Mesenchymal stem cell (in vitro differentiated cells and primary cell): ENCODE measurements around the gene ACSL3.

ENCODE experiments used
- DNase-seq: peaks from one replicate; pipeline ENCODE4 v3.0.0-alpha.2; 2013
- H2AFZ ChIP-seq: one replicate; pipeline ENCODE4 v1.6.1; 2013; ENCODE audit warnings: low read depth, mild to moderate bottlenecking, control low read depth, inconsistent platforms, low read length, moderate library complexity
- H2AK5ac ChIP-seq: 2 replicates; pipeline ENCODE4 v1.6.1; 2013; ENCODE audit warnings: low read length, moderate library complexity, mild to moderate bottlenecking, inconsistent platforms; ENCODE audit not compliant: severe bottlenecking
- H2BK120ac ChIP-seq: one replicate; pipeline ENCODE4 v1.6.1; 2013; ENCODE audit warnings: low read depth, mild to moderate bottlenecking, inconsistent platforms, low read length, moderate library complexity
- H2BK12ac ChIP-seq, 2 experiments: one replicate each; pipeline ENCODE4 v1.6.1; 2013; ENCODE audit warnings: inconsistent platforms in 2 of 2, low read length in 2 of 2, mild to moderate bottlenecking in 2 of 2, moderate library complexity in 2 of 2, control low read depth in 1 of 2
- H2BK15ac ChIP-seq: one replicate; pipeline ENCODE4 v1.6.1; 2013; ENCODE audit warnings: mild to moderate bottlenecking, low read depth, inconsistent platforms; ENCODE audit not compliant: poor library complexity, severe bottlenecking
- H2BK5ac ChIP-seq: 2 replicates; pipeline ENCODE4 v1.6.1; 2013; ENCODE audit warnings: low read depth, mild to moderate bottlenecking, low read length, control low read depth, inconsistent platforms; ENCODE audit not compliant: poor library complexity, severe bottlenecking
- H3K14ac ChIP-seq, 2 experiments: one replicate each; pipeline ENCODE4 v1.6.1; 2013; ENCODE audit warnings: inconsistent platforms in 2 of 2, low read length in 2 of 2, control low read depth in 1 of 2, mild to moderate bottlenecking in 1 of 2, moderate library complexity in 1 of 2
- H3K18ac ChIP-seq, 2 experiments: one replicate each; pipeline ENCODE4 v1.6.1; 2013; ENCODE audit warnings: inconsistent platforms in 2 of 2, low read length in 2 of 2, control low read depth in 1 of 2, low read depth in 1 of 2, mild to moderate bottlenecking in 1 of 2
- H3K23ac ChIP-seq, 2 experiments: one replicate each; pipeline ENCODE4 v1.6.1; 2013; ENCODE audit warnings: inconsistent platforms in 2 of 2, low read length in 2 of 2, mild to moderate bottlenecking in 2 of 2, moderate library complexity in 2 of 2, control low read depth in 1 of 2
- H3K27ac ChIP-seq: 2 replicates; pipeline ENCODE4 v1.5.1; 2013; ENCODE audit warnings: mild to moderate bottlenecking, moderate library complexity, low read length, control low read depth, inconsistent platforms; ENCODE audit not compliant: poor library complexity, severe bottlenecking
- H3K27me3 ChIP-seq, 2 experiments: 2 replicates each; pipeline versions ENCODE4 v1.6.1 to v1.7.0; 2013; ENCODE audit warnings: low read length in 2 of 2, mild to moderate bottlenecking in 2 of 2, moderate library complexity in 2 of 2, control low read depth in 1 of 2, inconsistent platforms in 1 of 2; ENCODE audit not compliant: control insufficient read depth in 1 of 2, insufficient read depth in 1 of 2
- H3K36me3 ChIP-seq, 2 experiments: 2 replicates each; pipeline versions ENCODE4 v1.6.1 to v1.7.0; 2013; ENCODE audit warnings: low read length in 2 of 2, control low read depth in 1 of 2, inconsistent platforms in 1 of 2, low read depth in 1 of 2, mild to moderate bottlenecking in 1 of 2; ENCODE audit not compliant: insufficient read depth in 2 of 2, control insufficient read depth in 1 of 2
- H3K4ac ChIP-seq, 2 experiments: one replicate each; pipeline ENCODE4 v1.6.1; 2013; ENCODE audit warnings: inconsistent platforms in 2 of 2, low read length in 2 of 2, mild to moderate bottlenecking in 2 of 2, moderate library complexity in 2 of 2, control low read depth in 1 of 2, low read depth in 1 of 2
- H3K4me1 ChIP-seq: 2 replicates; pipeline ENCODE4 v1.6.1; 2013; ENCODE audit warnings: low read depth, low read length, control low read depth; ENCODE audit not compliant: control insufficient read depth, insufficient read depth
- H3K4me2 ChIP-seq: 2 replicates; pipeline ENCODE4 v1.6.1; 2013; ENCODE audit warnings: low read length, mild to moderate bottlenecking, inconsistent platforms; ENCODE audit not compliant: poor library complexity, severe bottlenecking
- H3K4me3 ChIP-seq, 2 experiments: 2 replicates each; pipeline versions ENCODE4 v1.5.1 to v1.7.0; 2013; ENCODE audit warnings: low read length in 2 of 2, mild to moderate bottlenecking in 2 of 2, control low read depth in 1 of 2, low read depth in 1 of 2; ENCODE audit not compliant: insufficient read depth in 1 of 2
- H3K79me1 ChIP-seq: replicated peaks from 2 replicates; pipeline ENCODE4 v1.6.1; 2013; ENCODE audit warnings: mild to moderate bottlenecking, control low read depth, low read length, inconsistent platforms; ENCODE audit not compliant: poor library complexity, severe bottlenecking
- H3K9ac ChIP-seq: 2 replicates; pipeline ENCODE4 v1.7.0; 2013; ENCODE audit warnings: mild to moderate bottlenecking, low read length, moderate library complexity
- H3K9me3 ChIP-seq: 2 replicates; pipeline ENCODE4 v1.7.0; 2013; ENCODE audit warnings: mild to moderate bottlenecking, low read length; ENCODE audit not compliant: control insufficient read depth
- H4K8ac ChIP-seq: one replicate; pipeline ENCODE4 v1.6.1; 2013; ENCODE audit warnings: inconsistent platforms, mild to moderate bottlenecking, low read length, moderate library complexity
- H4K91ac ChIP-seq: one replicate; pipeline ENCODE4 v1.6.1; 2013; ENCODE audit warnings: mild to moderate bottlenecking, low read length, inconsistent platforms
- WGBS: methylation state at CpG from one replicate; pipeline ENCODE4 v1.1.7; 2013; ENCODE audit warnings: mixed read lengths; 5-methylcytosine and 5-hydroxymethylcytosine counted together

Gene ACSL3

GRCh38 chr2:222938327-222938726, 77.5 kb downstream of the ACSL3 start:
- no peak overlapping the region for H2BK120ac ChIP-seq
- no peak overlapping the region for H3K4me2 ChIP-seq
- H3K23ac ChIP-seq = no peak overlapping the region
- no peaks in the 10 kb centered on the region for H3K27me3 ChIP-seq
- peaks cover 1% of the 10 kb centered on the region for H3K4me1 ChIP-seq
- H3K36me3 ChIP-seq = peaks cover 11 to 79% of the 10 kb centered on the region in 2 experiments
- no peak overlapping the region for H2AFZ ChIP-seq
- H2BK15ac ChIP-seq = no peak overlapping the region
- H3K4me3 ChIP-seq = no peak overlapping the region
- H2BK5ac ChIP-seq = no peak overlapping the region
- no peak overlapping the region for H3K4ac ChIP-seq
- H4K91ac ChIP-seq = no peak overlapping the region
- no CpG with 5 or more reads among the region's 2 CpGs for WGBS
- H3K9me3 ChIP-seq = peaks cover 11% of the 10 kb centered on the region
- H3K9ac ChIP-seq = no peak overlapping the region
- no peak overlapping the region for H2BK12ac ChIP-seq
- no peak for DNase-seq
- peaks cover 4% of the 10 kb centered on the region for H3K79me1 ChIP-seq
- H3K27ac ChIP-seq = no peak overlapping the region
- no peak overlapping the region for H3K18ac ChIP-seq
- H4K8ac ChIP-seq = no peak overlapping the region
- no peak overlapping the region for H2AK5ac ChIP-seq
- H3K14ac ChIP-seq = no peak overlapping the region

- H3K4me3 ChIP-seq = no peak overlapping the region
- H4K91ac ChIP-seq = no peak overlapping the region
- peaks cover 11% of the 10 kb centered on the region for H3K9me3 ChIP-seq
- H3K18ac ChIP-seq = no peak overlapping the region
- no peak overlapping the region for H4K8ac ChIP-seq
- H3K4ac ChIP-seq = no peak overlapping the region
- no peak overlapping the region for H3K4me2 ChIP-seq
- H3K36me3 ChIP-seq = peaks cover 8 to 69% of the 10 kb centered on the region in 2 experiments
- H2AK5ac ChIP-seq = no peak overlapping the region
- no peak overlapping the region for H3K9ac ChIP-seq
- no peak overlapping the region for H2AFZ ChIP-seq
- peaks cover 1% of the 10 kb centered on the region for H3K4me1 ChIP-seq
- H3K79me1 ChIP-seq = peaks cover 4% of the 10 kb centered on the region
- H2BK120ac ChIP-seq = no peak overlapping the region
- 49% methylated on average over 2 of the region's 6 CpGs for WGBS
- no peaks in the 10 kb centered on the region for H3K27me3 ChIP-seq
- no peak overlapping the region for H3K14ac ChIP-seq
- no peak overlapping the region for H2BK15ac ChIP-seq
- H2BK12ac ChIP-seq = no peak overlapping the region
- H2BK5ac ChIP-seq = no peak overlapping the region
- DNase-seq = peak; percentile 77
- no peak overlapping the region for H3K23ac ChIP-seq
- peak overlapping the region; percentile 74 for H3K27ac ChIP-seq
Observed at GRCh38 chr2:222939208-222939856, 78.5 kb downstream of the ACSL3 start.

GRCh38 chr2:222939979-222940378, 79.1 kb downstream of the ACSL3 start:
- no peak overlapping the region for H3K14ac ChIP-seq
- H3K27me3 ChIP-seq = no peaks in the 10 kb centered on the region
- H3K4ac ChIP-seq = no peak overlapping the region
- no peak overlapping the region for H3K23ac ChIP-seq
- H4K8ac ChIP-seq = no peak overlapping the region
- H2BK15ac ChIP-seq = no peak overlapping the region
- H4K91ac ChIP-seq = no peak overlapping the region
- H3K9me3 ChIP-seq = peaks cover 11% of the 10 kb centered on the region
- H3K9ac ChIP-seq = no peak overlapping the region
- H3K4me3 ChIP-seq = no peak overlapping the region
- peaks cover 1% of the 10 kb centered on the region for H3K4me1 ChIP-seq
- H2AFZ ChIP-seq = no peak overlapping the region
- H2BK120ac ChIP-seq = no peak overlapping the region
- WGBS = no CpG with 5 or more reads among the region's 2 CpGs
- H3K4me2 ChIP-seq = no peak overlapping the region
- no peak overlapping the region for H3K18ac ChIP-seq
- peaks cover 4% of the 10 kb centered on the region for H3K79me1 ChIP-seq
- no peak overlapping the region for H2BK5ac ChIP-seq
- no peak for DNase-seq
- H3K27ac ChIP-seq = peak overlapping the region; percentile 56
- peaks cover 8 to 63% of the 10 kb centered on the region in 2 experiments for H3K36me3 ChIP-seq
- H2BK12ac ChIP-seq = no peak overlapping the region
- H2AK5ac ChIP-seq = no peak overlapping the region

GRCh38 chr2:222941510-222942032, 80.7 kb downstream of the ACSL3 start:
- Histone ChIP-seq H2BK15ac (no peak overlapping the region), H3K36me3 (peaks cover 3 to 47% of the 10 kb centered on the region in 2 experiments), H2AK5ac (no peak overlapping the region), H3K23ac (no peak overlapping the region), H3K27ac (peak overlapping the region; percentile 24), H3K27me3 (no peaks in the 10 kb centered on the region), H3K9ac (no peak overlapping the region), H2AFZ (no peak overlapping the region), H3K18ac (no peak overlapping the region), H3K4me3 (no peak overlapping the region), H2BK120ac (no peak overlapping the region), H3K9me3 (peaks cover 11% of the 10 kb centered on the region), H3K14ac (no peak overlapping the region), H4K91ac (no peak overlapping the region), H4K8ac (no peak overlapping the region), H3K79me1 (peaks cover 4% of the 10 kb centered on the region), H3K4ac (no peak overlapping the region), H3K4me2 (no peak overlapping the region), H2BK12ac (no peak overlapping the region), H2BK5ac (no peak overlapping the region), H3K4me1 (peaks cover 2% of the 10 kb centered on the region)
- WGBS = 95% methylated on average over 6 of the region's 7 CpGs
- no peak for DNase-seq
